GM18909 (cell line): Measurements from ENCODE around the gene POGLUT2.

Source experiments
- ATAC-seq: cut with Tn5 transposase; IDR thresholded peaks from one replicate; pipeline ENCODE4 v1.9.1; 2021; ENCODE audit warnings: mild to moderate bottlenecking; ENCODE audit not compliant: unreplicated experiment, poor library complexity

Gene POGLUT2

GRCh38 chr13:102771298-102772041 is 27.3 kb downstream of the POGLUT2 start:
- ATAC-seq, result no peak

- no peak for ATAC-seq
These were observed 28.3 kb downstream of the POGLUT2 start for GRCh38 chr13:102770435-102770834.

GRCh38 chr13:102769679-102770078 is 29.1 kb downstream of the POGLUT2 start:
- no peak for ATAC-seq

DNA sequence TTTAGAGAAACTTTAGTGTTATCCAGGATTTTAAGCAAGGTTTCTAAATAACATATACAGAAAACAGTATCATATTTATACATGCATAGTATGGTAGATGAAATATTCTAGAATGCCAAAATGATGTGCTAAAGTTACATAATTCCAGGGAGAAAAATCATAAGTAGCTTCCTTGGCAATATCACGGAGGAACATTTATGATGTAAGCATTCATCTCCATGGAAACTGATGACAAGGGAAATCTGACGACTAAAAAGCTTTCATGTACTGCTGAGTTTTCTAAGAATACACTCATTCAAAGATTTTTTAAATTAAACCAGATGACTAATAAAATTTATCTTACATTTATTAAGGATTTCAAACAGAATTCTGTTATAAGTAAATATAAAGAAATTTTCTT is 29.9 kb downstream of the POGLUT2 start:
- no peak for ATAC-seq

- ATAC-seq, result no peak
These were observed 35.0 kb downstream of the POGLUT2 start for GRCh38 chr13:102763741-102764140.

DNA sequence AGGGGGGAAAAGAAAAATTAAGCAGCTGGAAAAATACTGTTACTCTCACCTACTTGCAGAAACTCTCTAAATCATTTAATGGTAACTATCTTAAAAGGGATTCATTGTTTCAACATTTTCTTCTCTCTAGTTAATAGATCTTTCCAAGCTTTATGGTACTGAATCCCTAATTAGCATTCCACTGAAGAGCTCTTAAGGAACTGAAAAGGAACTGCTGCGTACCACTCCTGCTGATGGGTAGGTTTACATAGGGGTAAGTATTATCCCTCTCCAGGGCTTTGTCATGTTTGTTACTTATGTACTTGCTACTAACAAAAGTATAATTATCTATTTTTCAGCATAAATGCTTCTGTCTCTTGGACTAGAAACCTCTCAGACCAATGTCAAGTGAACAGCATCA is 37.7 kb downstream of the POGLUT2 start:
- ATAC-seq, result no peak

GRCh38 chr13:102758842-102759241 is 39.9 kb downstream of the POGLUT2 start:
- no peak for ATAC-seq

- ATAC-seq, result no peak
These were observed 41.8 kb downstream of the POGLUT2 start for GRCh38 chr13:102757006-102757405.

DNA sequence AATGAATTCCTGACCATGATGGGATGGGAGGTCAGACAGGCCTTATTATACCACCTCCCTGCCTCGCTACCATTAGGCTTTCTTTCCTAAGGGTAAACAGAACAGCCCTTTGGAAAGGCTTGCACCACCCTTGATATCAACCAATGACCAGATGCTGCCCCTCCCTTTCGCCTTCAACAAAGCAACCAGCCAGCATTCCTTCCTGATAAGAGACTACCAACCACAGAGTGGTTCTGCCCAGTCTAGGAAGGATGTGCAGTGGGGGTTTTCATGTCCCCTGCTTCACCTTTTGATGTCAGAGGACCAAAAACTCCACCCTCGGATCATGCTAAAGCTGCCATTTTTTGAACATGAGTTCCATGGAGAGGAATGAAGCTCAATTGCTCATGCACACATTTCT is 46.9 kb downstream of the POGLUT2 start:
- ATAC-seq, result no peak

DNA sequence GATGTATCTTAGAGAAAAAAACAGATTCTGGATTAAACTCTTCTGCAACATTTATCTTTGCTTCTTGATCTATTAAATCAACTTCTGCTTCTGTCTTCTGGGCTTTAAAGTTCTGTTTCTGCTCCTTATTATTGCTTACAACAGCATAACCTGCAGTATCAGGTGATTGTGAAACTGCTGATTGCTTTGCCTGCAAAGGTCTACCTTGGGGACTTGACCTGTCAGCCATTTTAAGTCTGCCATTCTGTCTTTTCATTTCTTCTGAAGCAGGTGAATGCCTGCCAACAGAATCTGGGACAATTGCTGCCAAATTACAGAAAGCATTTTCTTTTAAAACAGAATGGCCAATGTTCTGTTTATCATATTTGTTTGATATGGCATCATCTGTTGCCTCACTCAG is 56.3 kb downstream of the POGLUT2 start:
- ATAC-seq, result no peak

DNA sequence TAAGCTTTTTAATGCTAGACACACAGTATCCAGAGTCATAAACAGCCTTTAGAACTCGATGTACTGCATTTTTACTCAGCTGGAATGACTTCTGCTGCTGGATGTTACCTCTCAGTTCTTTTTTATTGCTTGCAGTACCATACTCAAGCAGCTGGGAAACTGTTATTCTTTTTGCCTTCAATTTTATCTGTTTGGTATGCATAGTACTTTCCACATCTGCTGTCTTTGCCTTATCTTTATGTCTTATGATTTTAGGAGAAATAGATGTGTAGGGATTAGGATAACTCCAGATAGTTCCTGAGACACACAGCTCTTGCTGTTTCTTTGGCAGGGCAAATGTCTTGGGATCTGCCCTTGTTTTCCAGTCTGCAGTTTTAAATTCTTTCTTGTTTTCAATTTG is 56.7 kb downstream of the POGLUT2 start:
- no peak for ATAC-seq
